ENCODE measurements around the gene CFAP73.

CFAP73 gene

GRCh38 chr12:113208041-113208934 lies 58.8 kb downstream of the CFAP73 start:
- TF ChIP-seq GATA3 (IDR thresholded peaks at IDR 0.05; ENCODE audit: low read depth, low read length) (no peak), GATA2 (IDR thresholded peaks at IDR 0.05; ENCODE audit: low read depth, low read length) (no peak)

Data from SH-SY5Y (cell line).